Osteocyte (in vitro differentiated cells): Measurements from ENCODE around the gene CFLAR. TPM values are rescaled to one million over a fixed set of nuclear protein-coding genes. Genes with fewer than 3 reads are reported as not detected.

Source experiments
- DNase-seq: peaks from one replicate; pipeline ENCODE4 v3.0.0; 2021; ENCODE audit warnings: mixed read lengths; ENCODE audit not compliant: unreplicated experiment; ENCODE audit errors: extremely low spot score
- H3K27ac Mint-ChIP-seq: one replicate; pipeline ENCODE4 v1.8.0; 2021; ENCODE audit warnings: mild to moderate bottlenecking, mixed read lengths; ENCODE audit not compliant: unreplicated experiment
- H3K27me3 Mint-ChIP-seq: one replicate; pipeline ENCODE4 v1.8.0; 2021; ENCODE audit warnings: mixed read lengths; ENCODE audit not compliant: unreplicated experiment
- H3K36me3 Mint-ChIP-seq: one replicate; pipeline ENCODE4 v1.8.0; 2021; ENCODE audit warnings: mixed read lengths; ENCODE audit not compliant: unreplicated experiment
- H3K4me1 Mint-ChIP-seq: one replicate; pipeline ENCODE4 v1.8.0; 2021; ENCODE audit warnings: mixed read lengths; ENCODE audit not compliant: unreplicated experiment
- H3K4me3 Mint-ChIP-seq: one replicate; pipeline ENCODE4 v1.8.0; 2021; ENCODE audit warnings: mild to moderate bottlenecking, moderate library complexity, mixed read lengths; ENCODE audit not compliant: unreplicated experiment
- H3K9me3 Mint-ChIP-seq: one replicate; pipeline ENCODE4 v1.8.0; 2021; ENCODE audit warnings: mixed read lengths; ENCODE audit not compliant: unreplicated experiment
- CTCF ChIP-seq: fragments of 200-600 bp; sonication (generic); IDR thresholded peaks from 2 replicates; pipeline ENCODE4 v1.5.0; 2021; ENCODE audit warnings: antibody characterized with exemption, mild to moderate bottlenecking, moderate library complexity
- total RNA-seq: library from RNA; stranded (reverse); gene quantifications from 2 replicates; pipeline ENCODE4 v1.2.1, GENCODE V29; 2021

CFLAR gene
- total RNA-seq, 1 donor from 2014 or later = 45.8 TPM

GRCh38 chr2:201127152-201127511, 11.2 kb downstream of the CFLAR start:
- H3K27me3 Mint-ChIP-seq = no peaks in the 10 kb centered on the region
- peak overlapping the region; percentile 60 for H3K4me3 Mint-ChIP-seq
- H3K9me3 Mint-ChIP-seq = no peaks in the 10 kb centered on the region
- H3K4me1 Mint-ChIP-seq = peaks cover 69% of the 10 kb centered on the region
- TF ChIP-seq CTCF = no peak
- H3K36me3 Mint-ChIP-seq = peaks cover 3% of the 10 kb centered on the region
- peak overlapping the region; percentile 83 for H3K27ac Mint-ChIP-seq
- DNase-seq = peak; percentile 10

- peaks cover 68% of the 10 kb centered on the region for H3K4me1 Mint-ChIP-seq
- DNase-seq = peak; percentile 66
- H3K36me3 Mint-ChIP-seq = peaks cover 3% of the 10 kb centered on the region
- TF ChIP-seq CTCF = no peak
- no peaks in the 10 kb centered on the region for H3K9me3 Mint-ChIP-seq
- peak overlapping the region; percentile 83 for H3K27ac Mint-ChIP-seq
- H3K27me3 Mint-ChIP-seq = no peaks in the 10 kb centered on the region
- H3K4me3 Mint-ChIP-seq = peak overlapping the region; percentile 30
Measured at GRCh38 chr2:201127570-201127969, 11.6 kb downstream of the CFLAR start.

- peaks cover 3% of the 10 kb centered on the region for H3K36me3 Mint-ChIP-seq
- peak overlapping the region; percentile 83 for H3K27ac Mint-ChIP-seq
Measured at GRCh38 chr2:201128033-201128432, 12.1 kb downstream of the CFLAR start.

GRCh38 chr2:201128933-201129505, 13.1 kb downstream of the CFLAR start:
- DNase-seq = peak; percentile 46

More at GRCh38 chr2:201128033-201128432, 12.1 kb downstream of the CFLAR start:
- Mint-ChIP-seq H3K9me3 (no peaks in the 10 kb centered on the region), H3K4me3 (no peak overlapping the region), H3K27me3 (no peaks in the 10 kb centered on the region), H3K4me1 (peaks cover 72% of the 10 kb centered on the region)
- TF ChIP-seq CTCF = no peak
- no peak for DNase-seq

More at GRCh38 chr2:201128933-201129505, 13.1 kb downstream of the CFLAR start:
- TF ChIP-seq CTCF = no peak
- Mint-ChIP-seq H3K4me3 (no peak overlapping the region), H3K9me3 (no peaks in the 10 kb centered on the region), H3K27me3 (no peaks in the 10 kb centered on the region), H3K4me1 (peaks cover 71% of the 10 kb centered on the region), H3K27ac (peak overlapping the region; percentile 82), H3K36me3 (peaks cover 7% of the 10 kb centered on the region)
